ENCODE results near the gene PCYT1A. TPM values are rescaled to one million over a fixed set of nuclear protein-coding genes. Genes with fewer than 3 reads are reported as not detected.
A peak's percentile ranks its signal among the peaks of the same experiment; 100 is the strongest.

The PCYT1A gene
- total RNA-seq, 1 donor from 2014 or later = 74.4 TPM

DNA sequence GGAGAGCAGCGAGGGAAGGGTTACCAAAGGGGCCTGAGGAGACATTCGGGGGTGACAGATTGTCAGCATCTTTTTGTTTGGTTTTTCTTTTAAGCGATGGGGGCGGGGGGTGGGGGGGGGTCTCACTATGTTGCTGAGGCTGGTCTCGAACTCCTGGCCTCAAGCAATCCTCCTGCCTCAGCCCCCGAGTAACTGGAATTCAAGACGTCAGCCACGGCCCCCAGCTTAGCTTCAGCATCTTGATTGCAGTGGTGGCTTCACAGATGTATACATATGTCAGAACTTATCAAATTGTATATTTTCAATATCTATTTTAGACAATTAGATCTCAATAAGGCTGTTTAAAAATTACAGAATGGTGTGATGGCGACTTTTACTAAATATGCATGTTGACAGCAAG lies 107.2 kb downstream of the PCYT1A start:
- TF ChIP-seq, protein P1, sequence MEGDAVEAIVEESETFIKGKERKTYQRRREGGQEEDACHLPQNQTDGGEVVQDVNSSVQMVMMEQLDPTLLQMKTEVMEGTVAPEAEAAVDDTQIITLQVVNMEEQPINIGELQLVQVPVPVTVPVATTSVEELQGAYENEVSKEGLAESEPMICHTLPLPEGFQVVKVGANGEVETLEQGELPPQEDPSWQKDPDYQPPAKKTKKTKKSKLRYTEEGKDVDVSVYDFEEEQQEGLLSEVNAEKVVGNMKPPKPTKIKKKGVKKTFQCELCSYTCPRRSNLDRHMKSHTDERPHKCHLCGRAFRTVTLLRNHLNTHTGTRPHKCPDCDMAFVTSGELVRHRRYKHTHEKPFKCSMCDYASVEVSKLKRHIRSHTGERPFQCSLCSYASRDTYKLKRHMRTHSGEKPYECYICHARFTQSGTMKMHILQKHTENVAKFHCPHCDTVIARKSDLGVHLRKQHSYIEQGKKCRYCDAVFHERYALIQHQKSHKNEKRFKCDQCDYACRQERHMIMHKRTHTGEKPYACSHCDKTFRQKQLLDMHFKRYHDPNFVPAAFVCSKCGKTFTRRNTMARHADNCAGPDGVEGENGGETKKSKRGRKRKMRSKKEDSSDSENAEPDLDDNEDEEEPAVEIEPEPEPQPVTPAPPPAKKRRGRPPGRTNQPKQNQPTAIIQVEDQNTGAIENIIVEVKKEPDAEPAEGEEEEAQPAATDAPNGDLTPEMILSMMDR (IDR thresholded peaks at IDR 0.05) = no peak

More for the DNA sequence above, 107.2 kb downstream of the PCYT1A start:
- Mint-ChIP-seq H3K9me3 (ENCODE audit: low read depth) (no peaks in the 10 kb centered on the region), H3K4me3 (ENCODE audit: unreplicated experiment) (no peak overlapping the region), H3K4me1 (ENCODE audit: low read depth) (peaks cover 7% of the 10 kb centered on the region), H3K36me3 (ENCODE audit: low read depth) (no peaks in the 10 kb centered on the region), H3K27ac (ENCODE audit: unreplicated experiment) (no peak overlapping the region), H3K27me3 (ENCODE audit: low read depth) (peaks cover 2% of the 10 kb centered on the region)
- DNase-seq (ENCODE audit: low spot score) = peak; percentile 20

Other genes with a start within 250 kb of the PCYT1A start
- gene TFRC, start 205.6 kb downstream of the PCYT1A start, total RNA-seq = 53.6 to 108 TPM (median 105 TPM) in 3 replicates
- not detected in 3 replicates for gene ZDHHC19, start 76.3 kb downstream of the PCYT1A start, total RNA-seq
- not detected in 3 replicates for gene SLC51A, start 71.2 kb downstream of the PCYT1A start, total RNA-seq
- 10.6 to 19.5 TPM (median 12.1 TPM) in 3 replicates for gene DYNLT2B, start 30.5 kb upstream of the PCYT1A start, total RNA-seq
- 0.47 to 0.62 TPM in 2 of 3 replicates, not detected in the other for gene TM4SF19, start 50.7 kb upstream of the PCYT1A start, total RNA-seq
- gene UBXN7, start 144.7 kb upstream of the PCYT1A start, total RNA-seq = 57.6 to 69.4 TPM (median 62.5 TPM) in 3 replicates
- 18.3 to 21.9 TPM (median 19.5 TPM) in 3 replicates for gene RNF168, start 216.0 kb upstream of the PCYT1A start, total RNA-seq
- not detected in 3 replicates for gene SMCO1, start 227.6 kb upstream of the PCYT1A start, total RNA-seq

Measured in chondrocyte (in vitro differentiated cells).